Measurements from ENCODE around the gene U2SURP.

GRCh38 chr3:142990721-142991120 lies 10.6 kb upstream of the U2SURP start:
- TF ChIP-seq, protein P1, sequence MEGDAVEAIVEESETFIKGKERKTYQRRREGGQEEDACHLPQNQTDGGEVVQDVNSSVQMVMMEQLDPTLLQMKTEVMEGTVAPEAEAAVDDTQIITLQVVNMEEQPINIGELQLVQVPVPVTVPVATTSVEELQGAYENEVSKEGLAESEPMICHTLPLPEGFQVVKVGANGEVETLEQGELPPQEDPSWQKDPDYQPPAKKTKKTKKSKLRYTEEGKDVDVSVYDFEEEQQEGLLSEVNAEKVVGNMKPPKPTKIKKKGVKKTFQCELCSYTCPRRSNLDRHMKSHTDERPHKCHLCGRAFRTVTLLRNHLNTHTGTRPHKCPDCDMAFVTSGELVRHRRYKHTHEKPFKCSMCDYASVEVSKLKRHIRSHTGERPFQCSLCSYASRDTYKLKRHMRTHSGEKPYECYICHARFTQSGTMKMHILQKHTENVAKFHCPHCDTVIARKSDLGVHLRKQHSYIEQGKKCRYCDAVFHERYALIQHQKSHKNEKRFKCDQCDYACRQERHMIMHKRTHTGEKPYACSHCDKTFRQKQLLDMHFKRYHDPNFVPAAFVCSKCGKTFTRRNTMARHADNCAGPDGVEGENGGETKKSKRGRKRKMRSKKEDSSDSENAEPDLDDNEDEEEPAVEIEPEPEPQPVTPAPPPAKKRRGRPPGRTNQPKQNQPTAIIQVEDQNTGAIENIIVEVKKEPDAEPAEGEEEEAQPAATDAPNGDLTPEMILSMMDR (IDR thresholded peaks at IDR 0.05) = no peak
- no peak for TF ChIP-seq EZH2 (IDR thresholded peaks at IDR 0.05; ENCODE audit: borderline replicate concordance, insufficient read depth, low read depth, low read length, poor library complexity, severe bottlenecking)
